NCI-H2196 treated with DMSO at 0.1 percent for 48 hours (cell line): ENCODE results near the gene SLC39A2.

Experiments used
- DNase-seq: peaks from one replicate; lab custom pipeline; 2025; ENCODE audit not compliant: unreplicated experiment; lab: John Stamatoyannopoulos, UW

Gene SLC39A2

DNA sequence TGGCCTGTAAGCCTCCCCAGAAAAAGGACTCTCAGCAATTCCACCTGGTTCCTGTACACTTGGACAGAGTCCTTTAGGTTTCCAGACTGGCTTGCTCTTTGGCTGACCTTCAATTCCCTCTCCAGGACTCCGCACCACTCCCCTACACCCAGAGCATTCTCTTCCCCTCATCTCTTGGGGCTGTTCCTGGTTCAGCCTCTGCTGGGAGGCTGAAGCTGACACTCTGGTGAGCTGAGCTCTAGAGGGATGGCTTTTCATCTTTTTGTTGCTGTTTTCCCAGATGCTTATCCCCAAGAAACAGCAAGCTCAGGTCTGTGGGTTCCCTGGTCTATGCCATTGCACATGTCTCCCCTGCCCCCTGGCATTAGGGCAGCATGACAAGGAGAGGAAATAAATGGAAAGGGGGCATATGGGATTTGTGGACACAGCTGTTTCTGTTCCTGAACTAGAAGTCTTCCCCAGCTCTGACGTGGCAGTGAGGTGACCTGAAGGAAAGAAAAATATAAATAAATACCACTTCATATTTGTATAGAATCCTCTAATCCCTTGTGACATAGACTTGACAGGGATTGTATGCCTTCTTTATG, 44.4 kb downstream of the SLC39A2 start:
- DNase-seq: no peak

DNA sequence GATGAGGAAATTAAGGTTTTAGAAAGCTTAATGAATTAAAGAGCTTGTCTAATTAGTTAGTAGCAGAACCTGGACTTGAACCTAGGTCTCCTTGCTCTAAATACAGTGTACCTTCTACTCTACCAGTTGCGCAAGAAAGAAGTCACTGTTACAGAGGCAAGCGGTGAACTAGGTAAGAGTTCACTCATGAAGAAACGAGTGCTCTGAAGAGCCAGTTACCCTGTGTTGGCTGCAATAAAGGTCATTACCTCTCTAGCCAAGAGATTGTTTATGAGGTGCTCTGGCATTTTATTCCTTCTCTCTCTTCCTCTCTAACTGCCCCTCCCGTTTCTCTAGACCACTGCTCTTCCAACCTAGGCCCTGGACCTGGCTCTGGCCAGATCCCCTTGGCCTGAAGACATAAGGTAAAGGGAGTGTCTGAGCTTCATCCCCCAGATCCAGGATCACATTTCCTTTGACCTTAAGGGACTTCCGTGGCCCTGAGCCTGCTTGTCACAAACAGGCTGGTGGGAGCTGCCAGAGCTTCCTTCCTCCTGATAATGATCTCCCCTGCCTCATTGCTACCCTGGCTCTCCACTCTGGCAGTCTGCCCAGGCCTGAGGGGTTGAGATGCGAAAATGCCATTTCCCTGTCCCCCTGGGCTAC, 45.0 kb downstream of the SLC39A2 start:
- no peak for DNase-seq

DNA sequence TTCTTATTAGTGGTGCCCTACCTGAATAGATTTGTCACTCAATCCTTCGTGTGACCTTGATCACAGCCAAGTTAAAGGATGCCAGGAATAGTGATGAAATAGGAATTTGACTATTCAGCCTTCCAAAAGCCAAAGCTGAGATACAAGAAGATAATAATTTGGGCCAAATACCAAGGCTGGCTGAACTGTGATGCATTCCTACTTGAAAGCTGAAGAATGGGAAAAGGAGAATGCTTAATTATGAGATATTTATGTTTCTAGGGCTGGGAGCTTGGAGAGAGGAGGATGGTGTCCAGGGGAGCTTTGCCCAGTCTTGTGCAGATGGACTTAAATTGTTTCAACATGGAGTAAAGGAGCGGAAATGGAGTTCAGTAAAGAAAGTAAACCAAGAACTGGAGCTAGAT, 48.3 kb downstream of the SLC39A2 start:
- DNase-seq: no peak

DNA sequence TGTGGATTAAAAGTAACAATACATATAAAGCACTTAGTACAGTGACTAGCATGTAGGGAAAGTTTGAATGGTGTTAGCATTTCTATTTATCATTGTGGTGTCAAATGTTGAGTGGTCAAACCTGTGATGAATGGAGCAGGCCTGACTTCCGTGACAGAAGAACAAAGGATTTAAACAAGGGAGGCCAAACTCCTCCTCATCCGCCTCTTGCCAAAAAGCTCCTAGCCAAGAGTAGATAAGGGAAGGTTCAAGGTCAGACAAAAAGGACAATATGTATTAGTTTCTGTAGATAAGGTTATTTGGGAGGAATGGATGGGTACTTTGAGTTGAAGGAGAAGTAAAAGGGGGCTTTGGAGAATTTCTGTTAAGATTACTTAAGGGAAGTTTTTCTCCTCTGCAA, 49.5 kb downstream of the SLC39A2 start:
- no peak for DNase-seq

DNA sequence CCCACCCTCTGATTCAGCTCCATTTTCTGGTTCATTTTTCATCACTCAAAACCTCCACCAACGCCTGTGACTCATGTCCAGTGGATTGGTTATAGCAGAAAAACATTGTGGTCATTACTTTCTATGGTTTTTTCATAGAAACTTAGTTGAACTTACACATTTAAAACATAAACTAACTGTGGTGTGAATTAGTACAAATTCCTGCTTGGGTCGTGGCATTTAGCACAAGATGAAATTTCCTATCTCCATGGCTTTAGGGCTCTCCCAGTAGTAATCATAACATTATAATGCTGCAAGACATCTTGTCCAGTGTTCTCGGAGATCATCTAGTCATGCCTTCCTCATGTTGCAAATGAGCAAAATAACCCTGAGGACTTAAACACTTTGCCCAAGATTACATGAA, 50.2 kb downstream of the SLC39A2 start:
- DNase-seq: no peak

DNA sequence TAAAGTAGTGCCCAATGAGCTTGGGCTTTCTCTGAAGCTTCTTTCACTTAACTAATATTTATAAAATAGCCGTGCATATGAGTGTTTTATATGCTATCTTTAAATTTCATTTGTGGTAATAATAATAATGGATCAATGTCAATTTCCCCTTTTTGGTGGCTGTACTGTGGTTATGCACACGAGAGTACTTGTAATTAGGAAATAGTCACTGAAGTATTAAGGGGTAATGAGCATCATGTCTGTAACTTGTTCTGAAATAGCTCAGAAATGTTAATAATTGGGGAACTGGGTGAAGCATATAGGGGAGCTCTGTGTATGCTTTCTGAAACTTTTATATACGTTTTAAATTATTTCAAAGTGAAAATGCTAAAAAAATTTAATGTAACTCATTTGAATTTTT, 51.5 kb downstream of the SLC39A2 start:
- DNase-seq: no peak
